GM21526 (cell line): ENCODE data around the gene CAPN9.
"Not testable (repeated sequence)": the region's sequence is repeated elsewhere in the genome, so short reads cannot be mapped to it uniquely, and the experiment has no call there.

ENCODE experiments used
- ATAC-seq: cut with Tn5 transposase; IDR thresholded peaks from one replicate; pipeline ENCODE4 v1.9.1; 2021; ENCODE audit warnings: moderate library complexity; ENCODE audit not compliant: unreplicated experiment, low FRiP score

The CAPN9 gene

GRCh38 chr1:230844561-230844960 lies 97.4 kb downstream of the CAPN9 start:
- ATAC-seq, result no peak

DNA sequence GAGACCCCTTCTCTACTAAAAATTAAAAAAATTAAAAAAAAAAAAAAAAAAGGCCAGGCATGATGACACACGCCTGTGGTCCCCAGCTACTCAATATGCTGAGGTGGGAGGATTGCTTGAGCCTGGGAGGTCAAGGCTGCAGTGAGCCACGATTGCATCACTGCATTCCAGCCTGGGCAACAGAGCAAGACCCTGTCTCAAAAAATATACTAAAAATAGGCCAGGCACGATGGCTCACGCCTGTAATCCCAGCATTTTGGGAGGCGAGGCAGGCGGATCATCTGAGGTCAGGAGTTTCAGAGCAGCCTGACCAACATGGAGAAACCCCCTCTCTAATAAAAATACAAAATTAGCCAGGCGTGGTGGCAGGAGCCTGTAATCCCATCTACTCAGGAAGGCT lies 98.0 kb downstream of the CAPN9 start:
- ATAC-seq, result not testable (repeated sequence)

DNA sequence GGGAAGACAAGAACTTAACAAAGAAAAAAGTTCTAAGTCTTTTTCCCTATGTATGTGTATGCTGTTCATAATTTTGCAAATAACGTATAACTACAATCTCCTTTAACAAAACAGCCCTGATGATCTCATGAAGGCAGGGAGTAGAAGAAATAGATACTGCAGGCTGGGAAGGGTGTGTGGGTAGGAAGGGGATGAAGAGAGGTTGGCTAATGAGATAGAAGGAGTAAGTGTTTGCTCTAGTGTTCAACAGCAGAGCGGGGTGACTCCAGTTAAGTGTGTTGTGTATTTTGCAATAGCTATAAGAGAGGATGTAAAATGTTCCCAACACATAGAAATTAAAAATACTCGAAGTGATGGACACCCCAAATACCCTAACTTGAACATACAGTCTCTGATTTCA lies 101.0 kb downstream of the CAPN9 start:
- no peak for ATAC-seq

DNA sequence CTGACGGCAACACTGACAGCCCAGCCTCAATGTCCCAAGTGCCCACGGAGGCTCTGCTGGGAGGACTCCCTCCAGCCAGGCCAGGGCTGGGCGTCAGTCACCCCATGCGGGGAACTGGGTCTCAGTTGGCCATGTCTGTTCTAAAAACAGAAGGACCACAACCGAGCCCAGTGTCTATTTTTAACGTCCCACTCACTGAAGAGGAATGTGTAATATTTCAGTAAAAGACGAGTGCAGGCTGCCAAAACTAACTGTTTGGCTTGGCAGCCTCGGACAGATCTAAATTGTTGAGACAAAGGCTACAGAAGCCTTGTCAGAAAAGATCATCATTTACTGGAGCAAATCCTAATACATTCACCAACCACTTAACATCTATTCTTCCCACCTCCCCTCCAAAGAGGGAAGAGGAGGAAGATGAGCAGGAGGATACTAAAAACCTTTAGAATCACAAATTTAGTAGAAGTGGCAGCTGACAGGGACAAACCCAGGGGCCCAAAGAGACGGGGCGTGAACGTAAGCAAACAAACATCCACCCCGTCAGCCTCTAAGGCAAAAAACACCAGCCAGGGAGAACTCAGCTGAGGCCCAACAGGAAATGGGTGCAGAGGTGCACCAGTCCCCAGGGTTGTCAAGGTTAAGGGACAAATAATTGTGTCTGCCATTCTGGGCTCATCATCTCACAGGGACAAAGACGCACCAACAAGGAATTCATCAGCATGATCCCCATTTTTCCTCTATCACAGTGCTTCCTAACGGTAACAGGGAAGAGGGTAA lies 102.5 kb downstream of the CAPN9 start:
- no peak for ATAC-seq

GRCh38 chr1:230850547-230850946 lies 103.4 kb downstream of the CAPN9 start:
- ATAC-seq, result no peak

GRCh38 chr1:230851291-230851691 lies 104.1 kb downstream of the CAPN9 start:
- ATAC-seq, result no peak
